HepG2 (cell line): ENCODE results near the gene ZNF593OS. TPM values are rescaled to one million over a fixed set of nuclear protein-coding genes. Genes with fewer than 3 reads are reported as not detected.

Experiments used
- ATAC-seq: fragments of 200-7000 bp; cut with Tn5 transposase; 3 replicates; pipeline ENCODE4 v1.9.1; 2020; ENCODE audit warnings: mild to moderate bottlenecking, moderate library complexity
- BruUV-seq: library from RNA; stranded (reverse); fragments of 400-500 nt; replicated peaks from 2 replicates; lab custom pipeline; 2021; lab: Mats Ljungman, UMichigan
- CTCF ChIA-PET: fragments of 300-600 bp; formaldehyde crosslinking; extraction: SDS; loops from one replicate; lab custom pipeline; 2021; ENCODE audit warnings: low total read pairs, inconsistent platforms, low intra/inter-chr PET ratio; lab: Yijun Ruan, JAX
- POLR2A ChIA-PET: fragments of 350-600 bp; sonication (Branson Sonifier 250); formaldehyde crosslinking; loops from one replicate; lab custom pipeline; 2020; ENCODE audit warnings: antibody characterized with exemption, inconsistent platforms; lab: Yijun Ruan, JAX
- DNase-seq: peaks from one replicate; pipeline ENCODE4 v3.0.0-alpha.2; 2015; ENCODE audit warnings: low spot score
- FAIRE-seq: peaks from 3 replicates; lab custom pipeline; 2011; peaks lifted over from hg19 to GRCh38; lab: Jason Lieb, UNC
- H2AFZ ChIP-seq: one replicate; pipeline ENCODE4 v1.6.1; 2011; ENCODE audit warnings: low read length, inconsistent platforms
- H3K27ac ChIP-seq: fragments of 300-600 bp; 3 replicates; pipeline ENCODE4 v1.8.0; 2011; ENCODE audit warnings: mixed run types, mild to moderate bottlenecking, mixed read lengths, low read length, inconsistent platforms; ENCODE audit not compliant: insufficient read depth; ENCODE audit errors: extremely low read length
- H3K27me3 ChIP-seq, 2 experiments: fragments of 200-600 bp in 1 of 2; 2 replicates in 1 of 2; 3 replicates in 1 of 2; pipeline versions ENCODE4 v1.6.0 to v1.8.0; 2011; ENCODE audit warnings: low read length in 2 of 2, mild to moderate bottlenecking in 2 of 2, moderate library complexity in 2 of 2, inconsistent platforms in 1 of 2; ENCODE audit not compliant: insufficient read depth in 2 of 2, control insufficient read depth in 1 of 2
- H3K36me3 ChIP-seq, 2 experiments: fragments of 200-600 bp in 1 of 2; replicated peaks in 1 of 2; 2 replicates in 1 of 2; 3 replicates in 1 of 2; pipeline versions ENCODE4 v1.5.1 to v1.8.0; 2011; ENCODE audit warnings: low read length in 2 of 2, inconsistent platforms in 1 of 2; ENCODE audit not compliant: insufficient read depth in 2 of 2, control insufficient read depth in 1 of 2
- H3K4me1 ChIP-seq: 2 replicates; pipeline ENCODE4 v1.5.1; 2012; ENCODE audit warnings: low read length, inconsistent platforms; ENCODE audit not compliant: insufficient read depth
- H3K4me2 ChIP-seq: 2 replicates; pipeline ENCODE4 v1.6.0; 2011; ENCODE audit warnings: low read depth, low read length, inconsistent platforms
- H3K4me3 ChIP-seq, 3 experiments: fragments of 200-600 bp in 1 of 3; sonication (generic), shearing (Covaris generic) in 1 of 3; replicated peaks in 1 of 3; 2 replicates each; pipeline ENCODE4 v1.5.1; 2011 to 2016; ENCODE audit warnings: low read length in 3 of 3, inconsistent platforms in 2 of 3, low read depth in 2 of 3, mild to moderate bottlenecking in 2 of 3, control low read depth in 1 of 3, mixed read lengths in 1 of 3; ENCODE audit not compliant: insufficient read depth in 1 of 3
- H3K79me2 ChIP-seq: one replicate; pipeline ENCODE4 v1.6.1; 2011; ENCODE audit warnings: low read length, inconsistent platforms; ENCODE audit not compliant: insufficient read depth
- H3K9ac ChIP-seq: 2 replicates; pipeline ENCODE4 v1.6.0; 2011; ENCODE audit warnings: mild to moderate bottlenecking, low read depth, low read length, inconsistent platforms; ENCODE audit not compliant: insufficient read depth
- H3K9me3 ChIP-seq: 2 replicates; pipeline ENCODE4 v1.5.1; 2012; ENCODE audit warnings: mild to moderate bottlenecking, low read length
- H4K20me1 ChIP-seq: 2 replicates; pipeline ENCODE4 v1.6.0; 2011; ENCODE audit warnings: inconsistent platforms, mild to moderate bottlenecking, low read length, moderate library complexity; ENCODE audit not compliant: insufficient read depth
- ARHGAP35 ChIP-seq: sonication (generic); formaldehyde crosslinking; IDR thresholded peaks from 2 replicates; pipeline ENCODE4 v1.9.0; 2022; ENCODE audit warnings: mild to moderate bottlenecking, inconsistent platforms, moderate library complexity, missing genetic modification reagents, borderline replicate concordance
- ATF2 ChIP-seq: sonication (generic); formaldehyde crosslinking; IDR thresholded peaks from 2 replicates; pipeline ENCODE4 v1.4.0; 2020; ENCODE audit warnings: missing genetic modification reagents
- LCORL ChIP-seq, 2 experiments: fragments of 450-650 bp in 1 of 2; sonication (generic) in 1 of 2; formaldehyde crosslinking in 1 of 2; IDR thresholded peaks; 2 replicates each; pipeline versions ENCODE4 v1.5.0 to v1.6.1; 2017 to 2020; ENCODE audit warnings: antibody characterized with exemption in 1 of 2, missing genetic modification reagents in 1 of 2
- WGBS: methylation state at CpG from one replicate; pipeline ENCODE4 v1.1.6; 2017; ENCODE audit warnings: low lambda C conversion rate; 5-methylcytosine and 5-hydroxymethylcytosine counted together
- in situ Hi-C: cut with HindIII; loops from 2 replicates; pipeline ENCODE4 v1.10.0; 2017; ENCODE audit warnings: low pct_unique_long_range_greater_than_20kb; ENCODE audit not compliant: extremely low pct_ligation_motif_present
- intact Hi-C: fragments of 100-400 bp; cut with micrococcal nuclease; formaldehyde crosslinking; loops from one replicate; pipeline ENCODE4 v1.10.0; 2022; ENCODE audit not compliant: unreplicated experiment
- polyA plus RNA-seq, 8 experiments: library from polyadenylated mRNA; depleted of rRNA in 3 of 8; stranded (reverse) in 7 of 8; unstranded in 1 of 8; fragments of >200 nt; fragmentation: Illumina TruSeq in 4 of 8; extraction: Trizol in 4 of 8; gene quantifications; 2 replicates each; pipeline versions ENCODE4 v1.2.1 to v1.2.3, GENCODE V29; 2011 to 2016; ENCODE audit warnings: low read depth in 4 of 8, missing spikeins in 1 of 8, mixed read lengths in 1 of 8; ENCODE audit not compliant: insufficient read depth in 1 of 8
- total RNA-seq, 5 experiments: library from RNA; depleted of rRNA; stranded (reverse); fragments of >200 nt; fragmentation: Illumina TruSeq; extraction: Trizol; gene quantifications; 2 replicates each; pipeline ENCODE4 v1.2.3, GENCODE V29; 2016; ENCODE audit warnings: low read depth in 1 of 5

ZNF593OS gene
- total and polyA plus RNA-seq, 2 of the 13 experiments (the other 11 are each of a cell fraction or from before 2014, with no cell fraction given): not detected

- TF ChIP-seq ARHGAP35 (CRISPR knock-in tag): no peak
- TF ChIP-seq LCORL (IDR thresholded peaks at IDR 0.05): 0 out of 2 replicates have a peak, but pooled peaks have one; percentile 7
- no peak for TF ChIP-seq LCORL (CRISPR knock-in tag; IDR thresholded peaks at IDR 0.05)
- TF ChIP-seq ATF2: no peak
- TF ChIP-seq, all 625 proteins: peak for 1
- POLR2A ChIA-PET: no interaction called here
- peaks cover 7% of the 10 kb centered on the region for H3K79me2 ChIP-seq
- H2AFZ ChIP-seq: no peak overlapping the region
- CTCF ChIA-PET: interaction anchor here (0.6 kb wide), 1 partner anchor 23 kb away, joined by 3 read pairs; the partner anchor contains the start of gene CATSPER4
- ATAC-seq (no peak), DNase-seq (no peak), FAIRE-seq (no peak)
- in situ Hi-C loops: loop anchor here (10.0 kb wide), 1 partner anchor 272 kb away; no protein-coding TSS in a partner anchor
- no peaks in the 10 kb centered on the region for H3K9me3 ChIP-seq
- no peaks in the 10 kb centered on the region for H3K36me3 ChIP-seq
- no TSS peak for BruUV-seq
- H3K27me3 ChIP-seq: peaks cover 4 to 29% of the 10 kb centered on the region in 2 experiments; a peak in 4 of 5 replicates
- no peak overlapping the region for H3K4me2 ChIP-seq
- H3K9ac ChIP-seq: no peak overlapping the region
- H4K20me1 ChIP-seq: no peaks in the 10 kb centered on the region
- intact Hi-C loops: no loop called here
- WGBS: 41% methylated on average over 4 of the region's 4 CpGs
- peaks cover 44% of the 10 kb centered on the region for H3K4me1 ChIP-seq
- no peak overlapping the region for H3K4me3 ChIP-seq
- H3K27ac ChIP-seq: no peak overlapping the region
Observed at GRCh38 chr1:26166719-26167281, 4.8 kb downstream of the ZNF593OS start.
